GM21390 (cell line): ENCODE results near the gene USH2A.

Experiments used
- ATAC-seq: cut with Tn5 transposase; IDR thresholded peaks from one replicate; pipeline ENCODE4 v1.9.1; 2021; ENCODE audit not compliant: unreplicated experiment

Gene USH2A

GRCh38 chr1:215612391-215612790 is 810.9 kb downstream of the USH2A start:
- no peak for ATAC-seq

- ATAC-seq, result no peak
Measured at GRCh38 chr1:215608646-215609045, 814.6 kb downstream of the USH2A start.

- no peak for ATAC-seq
Measured at GRCh38 chr1:215607412-215607811, 815.8 kb downstream of the USH2A start.

DNA sequence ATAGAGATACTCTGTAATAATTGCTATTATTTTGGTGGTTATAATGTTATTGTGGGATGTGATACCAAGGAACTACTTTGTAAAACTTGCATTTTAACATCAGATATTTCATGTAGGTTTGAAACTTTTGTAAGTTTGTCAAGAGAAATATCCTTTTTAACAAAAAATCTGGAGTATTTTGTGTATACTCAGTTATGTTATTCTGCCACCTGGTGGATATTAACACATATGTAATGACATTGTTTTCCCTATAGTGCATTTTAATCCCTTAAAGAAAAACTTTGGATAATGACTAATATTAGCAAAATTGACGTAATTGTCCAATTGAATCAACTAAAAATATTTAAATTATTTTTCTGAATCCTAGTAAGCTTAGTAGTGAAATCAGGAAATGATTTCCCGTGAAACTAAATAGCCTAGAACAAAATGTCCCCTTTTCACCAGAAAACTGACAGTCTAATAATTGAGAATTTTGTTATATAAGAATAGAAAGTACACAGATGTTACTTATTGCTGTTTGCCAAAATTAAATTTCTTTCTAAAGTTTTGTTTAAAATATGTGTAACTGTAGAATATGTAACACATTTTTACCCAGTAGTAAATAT is 816.6 kb downstream of the USH2A start:
- ATAC-seq, result no peak

DNA sequence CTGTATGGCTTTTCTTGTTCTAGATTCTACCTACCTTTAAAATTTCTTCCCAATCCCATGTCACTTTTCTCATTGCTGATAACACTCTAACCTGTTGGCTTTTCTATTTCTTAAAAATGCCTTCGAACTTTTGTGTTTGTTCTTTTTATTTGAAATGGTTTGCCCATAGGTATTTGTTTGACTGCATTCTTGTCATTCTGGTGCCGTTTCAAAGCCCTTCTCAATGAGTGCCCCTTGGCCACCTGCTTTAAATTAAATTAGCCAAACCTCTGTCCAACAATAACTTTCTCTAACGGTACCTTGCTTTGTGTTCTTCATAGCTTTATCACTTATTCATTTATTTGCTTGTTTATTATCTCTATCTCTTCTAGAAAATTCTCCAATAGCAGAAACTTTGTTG is 817.2 kb downstream of the USH2A start:
- no peak for ATAC-seq

DNA sequence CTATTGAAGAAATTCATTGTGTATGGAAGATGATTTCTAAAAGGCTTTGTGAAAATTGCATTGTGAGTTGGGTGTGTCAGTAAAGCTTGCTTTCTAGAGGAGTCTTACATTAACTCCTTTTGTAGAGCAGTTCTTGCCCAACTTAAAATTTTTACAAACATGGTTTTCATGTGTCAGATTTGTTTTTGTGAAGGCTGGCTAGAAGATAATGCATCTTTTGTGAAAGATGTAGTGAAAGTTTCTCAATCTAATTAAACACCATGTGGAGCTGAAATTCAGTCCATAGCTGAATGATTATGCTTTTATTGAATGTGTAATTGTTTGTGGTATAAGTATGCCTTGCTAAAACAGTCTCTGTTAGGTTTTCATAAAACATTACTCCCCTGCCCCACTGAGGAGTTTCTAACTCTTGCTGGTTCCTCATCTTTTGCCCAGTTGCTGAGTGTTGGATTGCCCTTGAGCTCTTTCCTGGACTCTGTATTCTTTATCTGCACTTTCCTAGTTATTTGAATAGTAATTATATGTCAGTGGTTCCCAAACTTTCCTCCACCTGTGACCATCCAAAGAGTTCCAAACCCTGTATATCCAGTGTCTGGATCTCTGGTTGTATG is 818.1 kb downstream of the USH2A start:
- ATAC-seq, result no peak

- no peak for ATAC-seq
Measured at GRCh38 chr1:215603319-215603718, 819.9 kb downstream of the USH2A start.

GRCh38 chr1:215601276-215601675 is 822.0 kb downstream of the USH2A start:
- no peak for ATAC-seq

GRCh38 chr1:215600867-215601266 is 822.4 kb downstream of the USH2A start:
- ATAC-seq, result no peak

- ATAC-seq, result no peak
Measured at GRCh38 chr1:215600258-215600792, 822.9 kb downstream of the USH2A start.

GRCh38 chr1:215599418-215600074 is 823.7 kb downstream of the USH2A start:
- no peak for ATAC-seq

GRCh38 chr1:215597961-215598360 is 825.3 kb downstream of the USH2A start:
- ATAC-seq, result no peak

DNA sequence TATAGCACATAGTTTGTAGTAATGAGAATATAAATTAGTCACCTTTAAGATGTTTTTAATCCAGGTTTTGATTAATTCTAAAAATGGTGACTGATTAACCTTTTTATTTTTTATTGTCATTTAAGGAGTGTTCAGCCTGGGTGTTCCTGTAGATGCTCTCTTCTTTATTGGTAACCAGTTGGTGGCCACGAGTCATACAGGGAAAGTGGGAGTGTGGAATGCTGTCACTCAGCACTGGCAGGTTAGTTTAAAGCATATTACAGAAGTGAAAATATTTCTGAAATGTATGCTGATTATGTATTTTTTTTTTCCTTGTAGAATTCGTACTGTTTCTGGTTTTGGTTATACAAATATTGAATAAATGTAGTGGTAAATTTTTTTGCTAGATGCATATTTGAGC is 828.0 kb downstream of the USH2A start:
- ATAC-seq, result no peak

DNA sequence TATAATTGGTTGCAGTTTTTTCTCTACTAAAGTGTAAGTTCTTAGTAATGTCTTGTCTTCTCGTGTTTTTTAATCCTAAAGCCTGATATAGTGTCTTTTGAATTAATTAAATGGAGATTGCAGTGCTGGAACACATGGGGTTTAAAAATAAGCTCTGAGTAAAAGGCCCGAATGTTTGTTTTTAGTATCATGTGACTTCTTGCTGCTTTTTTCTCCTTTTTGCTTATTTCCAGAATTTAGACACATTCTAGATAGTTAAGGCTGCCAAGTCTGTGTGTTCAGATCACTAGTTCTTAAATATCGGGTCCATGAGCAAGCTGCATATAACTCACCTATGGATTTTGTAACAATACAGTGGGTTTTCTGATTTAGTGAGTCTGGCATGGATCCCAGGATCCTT is 828.6 kb downstream of the USH2A start:
- no peak for ATAC-seq

DNA sequence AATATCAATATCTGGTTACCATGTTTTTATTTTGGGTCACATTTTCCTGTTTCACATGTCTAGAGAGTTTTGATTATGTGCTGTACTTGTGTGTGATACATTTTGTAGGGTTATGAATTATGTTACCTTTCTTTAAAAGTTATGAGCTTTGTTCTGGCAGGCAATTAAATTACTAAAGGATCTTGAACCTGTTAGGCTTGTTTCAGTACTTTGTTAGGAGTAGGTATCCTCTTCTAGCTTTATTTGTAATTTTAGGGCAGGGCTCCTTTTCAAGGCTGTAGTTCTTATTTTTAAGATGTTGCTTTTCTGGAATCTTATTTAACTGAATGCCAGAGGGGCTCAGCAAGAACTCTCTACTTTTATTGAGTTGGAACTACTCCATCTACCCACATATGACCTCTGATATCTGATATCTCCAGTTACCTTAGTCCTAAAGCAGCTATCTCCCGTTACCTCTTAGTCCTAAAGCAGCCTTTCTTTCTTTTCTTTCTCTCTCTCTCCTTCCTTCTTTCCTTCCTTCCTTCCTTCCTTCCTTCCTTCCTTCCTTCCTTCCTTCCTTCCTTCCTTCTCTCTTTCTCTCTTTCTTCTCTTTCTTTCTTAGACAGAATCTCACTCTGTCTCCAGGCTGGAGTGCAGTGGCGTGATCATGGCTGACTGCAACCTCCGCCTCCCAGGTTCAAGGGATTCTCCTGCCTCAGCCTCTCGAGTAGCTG is 832.3 kb downstream of the USH2A start:
- ATAC-seq, result no peak

DNA sequence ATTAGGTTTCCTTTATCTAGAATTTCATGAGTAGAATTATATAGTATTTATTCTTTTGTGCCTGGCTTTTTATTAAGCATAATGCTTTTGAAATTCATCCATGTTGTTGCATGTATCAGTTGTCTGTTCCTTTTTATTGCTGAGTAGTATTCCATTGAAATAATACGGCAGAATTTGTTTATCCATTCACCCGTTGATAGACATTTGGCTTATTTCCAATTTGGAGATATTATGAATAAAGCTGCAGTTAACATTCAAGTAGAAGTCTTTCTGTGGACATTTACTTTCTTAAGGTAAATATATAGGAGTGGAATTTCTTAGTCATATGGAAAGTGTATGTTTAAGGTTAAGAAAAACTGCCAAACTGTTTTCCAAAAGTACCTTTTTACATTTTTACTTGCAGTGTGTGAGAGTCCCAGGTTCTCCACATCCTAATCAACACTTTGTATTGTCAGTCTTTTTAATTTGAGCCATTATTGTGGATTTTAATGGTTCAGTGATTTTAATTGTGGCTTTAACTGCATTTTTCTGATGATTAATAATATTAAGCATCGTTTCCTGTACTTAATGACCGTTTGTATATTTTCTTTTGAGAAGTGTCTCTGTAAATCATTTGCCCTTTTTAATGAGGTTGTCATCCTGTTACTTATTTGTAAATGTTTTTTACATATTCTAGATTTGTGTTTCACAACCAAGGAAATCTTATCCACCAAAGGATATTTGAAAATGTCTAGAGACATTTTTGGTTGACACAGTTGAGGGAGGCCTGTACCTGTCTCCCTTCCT is 833.4 kb downstream of the USH2A start:
- no peak for ATAC-seq

- ATAC-seq, result no peak
Measured at GRCh38 chr1:215584389-215584788, 838.9 kb downstream of the USH2A start.

DNA sequence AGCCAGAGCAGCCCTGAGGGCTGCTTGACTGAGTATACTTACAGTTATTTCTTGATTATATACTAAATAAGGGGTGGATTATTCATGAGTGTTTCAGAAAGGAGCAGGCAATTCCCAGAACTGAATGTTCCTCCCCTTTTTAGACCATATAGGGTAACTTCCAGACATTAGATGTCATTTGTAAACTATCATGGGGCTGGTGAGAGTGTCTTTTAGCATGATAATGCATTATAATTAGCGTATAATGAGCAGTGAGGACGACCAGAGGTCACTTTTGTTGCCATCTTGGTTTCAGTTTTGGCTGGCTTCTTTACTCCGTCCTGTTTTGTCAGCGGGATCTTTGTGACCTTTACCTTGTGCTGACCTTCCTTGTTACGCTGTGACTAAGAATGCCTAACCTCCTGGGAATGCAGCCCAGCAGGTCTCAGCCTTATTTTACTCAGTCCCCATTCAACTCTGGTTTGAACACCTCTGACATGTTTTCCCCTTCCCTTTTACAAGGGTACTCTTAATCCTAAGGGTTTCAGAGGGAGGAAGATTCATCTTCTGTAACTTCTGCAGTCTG is 840.0 kb downstream of the USH2A start:
- no peak for ATAC-seq

GRCh38 chr1:215581896-215582295 is 841.4 kb downstream of the USH2A start:
- ATAC-seq, result no peak
